SU-DHL-6 (cell line): ENCODE results near the gene UCK2.

Source experiments
- CTCF ChIP-seq: fragments of 200-600 bp; sonication (generic); IDR thresholded peaks from one replicate; pipeline ENCODE4 v1.5.1; 2017; ENCODE audit warnings: antibody characterized with exemption, mild to moderate bottlenecking, low read length, moderate library complexity; ENCODE audit not compliant: insufficient read depth, poor library complexity, severe bottlenecking
- EZH2phosphoT487 ChIP-seq: fragments of 200-600 bp; sonication (generic), shearing (Covaris generic); conservative IDR thresholded peaks from 2 replicates; pipeline ENCODE4 v1.6.1; 2018; ENCODE audit warnings: mild to moderate bottlenecking, antibody characterized with exemption, low read length, moderate library complexity, mixed read lengths

- TF ChIP-seq CTCF (no peak), EZH2phosphoT487 (no peak)
Measured at GRCh38 chr1:165873481-165873880, 46.1 kb downstream of the UCK2 start.
